Measurements from ENCODE around the gene IL5.
A peak's percentile ranks its signal among the peaks of the same experiment; 100 is the strongest.
"Not testable (repeated sequence)": the region's sequence is repeated elsewhere in the genome, so short reads cannot be mapped to it uniquely, and the experiment has no call there.

IL5 gene

GRCh38 chr5:132543472-132544201, at the start of gene IL5:
Gene IL5, minus strand, starts transcription at chr5:132543522. Its CDS starts 44 bp downstream, at chr5:132543478.
- DNase-seq, result no peak

GRCh38 chr5:132592521-132592920, 49.2 kb upstream of the IL5 start:
- DNase-seq, result no peak

GRCh38 chr5:132591145-132591544, 47.8 kb upstream of the IL5 start:
- DNase-seq, result no peak

GRCh38 chr5:132589467-132589866, 46.1 kb upstream of the IL5 start:
- DNase-seq, result no peak

GRCh38 chr5:132586063-132586462, 42.7 kb upstream of the IL5 start:
- no peak for DNase-seq

- DNase-seq, result not testable (repeated sequence)
Measured at GRCh38 chr5:132584560-132584959, 41.2 kb upstream of the IL5 start.

GRCh38 chr5:132576123-132576522, 32.8 kb upstream of the IL5 start:
- DNase-seq, result no peak

GRCh38 chr5:132566657-132567056, 23.3 kb upstream of the IL5 start:
- no peak for DNase-seq

GRCh38 chr5:132564555-132564954, 21.2 kb upstream of the IL5 start:
- DNase-seq, result not testable (repeated sequence)

GRCh38 chr5:132561601-132562000, 18.3 kb upstream of the IL5 start:
- peak; percentile 46 for DNase-seq

- DNase-seq, result no peak
Measured at GRCh38 chr5:132559383-132560060, 16.2 kb upstream of the IL5 start.

- DNase-seq, result peak; percentile 44
Measured at GRCh38 chr5:132557478-132558172, 14.3 kb upstream of the IL5 start.

- peak; percentile 93 for DNase-seq
Measured at GRCh38 chr5:132556763-132557477, 13.6 kb upstream of the IL5 start, which contains the start of gene RAD50. Gene RAD50, plus strand, starts transcription at chr5:132556977. Its CDS starts 348 bp downstream, at chr5:132557325.

GRCh38 chr5:132556153-132556762, 12.9 kb upstream of the IL5 start:
- DNase-seq, result no peak

GRCh38 chr5:132549576-132549975, 6.3 kb upstream of the IL5 start:
- DNase-seq, result no peak

GRCh38 chr5:132548834-132549233, 5.5 kb upstream of the IL5 start:
- not testable (repeated sequence) for DNase-seq

GRCh38 chr5:132547269-132547668, 3.9 kb upstream of the IL5 start:
- DNase-seq, result no peak

- DNase-seq, result no peak
Measured at GRCh38 chr5:132546108-132546507, 2.8 kb upstream of the IL5 start.

- DNase-seq, result no peak
Measured at GRCh38 chr5:132540764-132541163, 2.6 kb downstream of the IL5 start.

- no peak for DNase-seq
Measured at GRCh38 chr5:132540149-132540548, 3.2 kb downstream of the IL5 start.

- no peak for DNase-seq
Measured at GRCh38 chr5:132539716-132540115, 3.6 kb downstream of the IL5 start.

GRCh38 chr5:132530946-132531345, 12.4 kb downstream of the IL5 start:
- DNase-seq, result no peak

All from EL (cell line).